ENCODE data around the gene MAGEA10. TPM values are rescaled to one million over a fixed set of nuclear protein-coding genes. Genes with fewer than 3 reads are reported as not detected.
"Not testable (repeated sequence)": the region's sequence is repeated elsewhere in the genome, so short reads cannot be mapped to it uniquely, and the experiment has no call there.

The MAGEA10 gene
- not detected in 2 replicates for total RNA-seq (ENCODE audit: low replicate concordance)

- Histone ChIP-seq H4K20me1 (ENCODE audit: low read depth) (no peaks in the 10 kb centered on the region), H3K9ac (no peak within 1 kb of the TSS), H2AFZ (replicated peaks) (no peak within 1 kb of the TSS), H3K4me2 (no peak within 1 kb of the TSS), H3K9me3 (ENCODE audit: low read depth) (peaks cover 4% of the 10 kb centered on the region), H3K79me2 (ENCODE audit: low read depth) (no peaks in the 10 kb centered on the region), H3K27me3 (no peaks in the 10 kb centered on the region), H3F3A (ENCODE audit: low read depth) (no peaks in the 10 kb centered on the region), H3K36me3 (no peaks in the 10 kb centered on the region), H3K4me1 (no peaks in the 10 kb centered on the region), H3K4me3 (no peak within 1 kb of the TSS), H3K27ac (no peak within 1 kb of the TSS)
- TF ChIP-seq, protein P1, sequence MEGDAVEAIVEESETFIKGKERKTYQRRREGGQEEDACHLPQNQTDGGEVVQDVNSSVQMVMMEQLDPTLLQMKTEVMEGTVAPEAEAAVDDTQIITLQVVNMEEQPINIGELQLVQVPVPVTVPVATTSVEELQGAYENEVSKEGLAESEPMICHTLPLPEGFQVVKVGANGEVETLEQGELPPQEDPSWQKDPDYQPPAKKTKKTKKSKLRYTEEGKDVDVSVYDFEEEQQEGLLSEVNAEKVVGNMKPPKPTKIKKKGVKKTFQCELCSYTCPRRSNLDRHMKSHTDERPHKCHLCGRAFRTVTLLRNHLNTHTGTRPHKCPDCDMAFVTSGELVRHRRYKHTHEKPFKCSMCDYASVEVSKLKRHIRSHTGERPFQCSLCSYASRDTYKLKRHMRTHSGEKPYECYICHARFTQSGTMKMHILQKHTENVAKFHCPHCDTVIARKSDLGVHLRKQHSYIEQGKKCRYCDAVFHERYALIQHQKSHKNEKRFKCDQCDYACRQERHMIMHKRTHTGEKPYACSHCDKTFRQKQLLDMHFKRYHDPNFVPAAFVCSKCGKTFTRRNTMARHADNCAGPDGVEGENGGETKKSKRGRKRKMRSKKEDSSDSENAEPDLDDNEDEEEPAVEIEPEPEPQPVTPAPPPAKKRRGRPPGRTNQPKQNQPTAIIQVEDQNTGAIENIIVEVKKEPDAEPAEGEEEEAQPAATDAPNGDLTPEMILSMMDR (IDR thresholded peaks at IDR 0.05), result no peak
- TF ChIP-seq EZH2phosphoT487 (IDR thresholded peaks at IDR 0.05) (no peak), EZH2 (IDR thresholded peaks at IDR 0.05) (no peak)
- Mint-ChIP-seq H3K27ac (no peak within 1 kb of the TSS), H3K4me1 (no peaks in the 10 kb centered on the region), H3K27me3 (ENCODE audit: insufficient read depth, low read depth) (peaks cover 4% of the 10 kb centered on the region), H3K9me3 (peaks cover 8% of the 10 kb centered on the region), H3K4me3 (no peak within 1 kb of the TSS), H3K36me3 (no peaks in the 10 kb centered on the region)
- DNase-seq (ENCODE audit: low spot score), result no peak
Observed at GRCh38 chrX:152138388-152138784, at the start of gene MAGEA10. TSS of gene MAGEA10 (minus strand) at chrX:152138577. CDS start at chrX:152135620, 2,957 bp downstream.

- Histone ChIP-seq H3K36me3 (no peaks in the 10 kb centered on the region), H4K20me1 (ENCODE audit: low read depth) (no peaks in the 10 kb centered on the region), H3K9ac (no peak overlapping the region), H3K27me3 (no peaks in the 10 kb centered on the region), H3K4me1 (no peaks in the 10 kb centered on the region), H3K79me2 (ENCODE audit: low read depth) (no peaks in the 10 kb centered on the region), H3K4me2 (no peak overlapping the region), H2AFZ (replicated peaks) (no peak overlapping the region), H3K27ac (no peak overlapping the region), H3F3A (ENCODE audit: low read depth) (no peaks in the 10 kb centered on the region), H3K4me3 (no peak overlapping the region), H3K9me3 (ENCODE audit: low read depth) (peaks cover 6% of the 10 kb centered on the region)
- DNase-seq (ENCODE audit: low spot score), result no peak
- Mint-ChIP-seq H3K27me3 (ENCODE audit: insufficient read depth, low read depth) (no peaks in the 10 kb centered on the region), H3K27ac (no peak overlapping the region), H3K4me3 (no peak overlapping the region), H3K4me1 (no peaks in the 10 kb centered on the region), H3K9me3 (peaks cover 6% of the 10 kb centered on the region), H3K36me3 (no peaks in the 10 kb centered on the region)
- TF ChIP-seq, protein P1 (IDR thresholded peaks at IDR 0.05), result no peak
- no peak for TF ChIP-seq EZH2 (IDR thresholded peaks at IDR 0.05)
- no peak for TF ChIP-seq EZH2phosphoT487 (IDR thresholded peaks at IDR 0.05)
Observed at GRCh38 chrX:152177497-152178269, 39.3 kb upstream of the MAGEA10 start.

GRCh38 chrX:152177052-152177451 is 38.7 kb upstream of the MAGEA10 start:
- no peak overlapping the region for H3K4me2 ChIP-seq
- H3K9ac ChIP-seq, result no peak overlapping the region
- H3K27ac Mint-ChIP-seq, result no peak overlapping the region
- H4K20me1 ChIP-seq (ENCODE audit: low read depth), result no peaks in the 10 kb centered on the region
- no peaks in the 10 kb centered on the region for H3K27me3 ChIP-seq
- no peak overlapping the region for H3K4me3 ChIP-seq
- H3K36me3 Mint-ChIP-seq, result no peaks in the 10 kb centered on the region
- H3K9me3 Mint-ChIP-seq, result peaks cover 6% of the 10 kb centered on the region
- H3K4me1 Mint-ChIP-seq, result no peaks in the 10 kb centered on the region
- no peak overlapping the region for H3K27ac ChIP-seq
- H3K4me1 ChIP-seq, result no peaks in the 10 kb centered on the region
- peaks cover 6% of the 10 kb centered on the region for H3K9me3 ChIP-seq (ENCODE audit: low read depth)
- DNase-seq (ENCODE audit: low spot score), result no peak
- H2AFZ ChIP-seq (replicated peaks), result no peak overlapping the region
- H3K79me2 ChIP-seq (ENCODE audit: low read depth), result no peaks in the 10 kb centered on the region
- H3K27me3 Mint-ChIP-seq (ENCODE audit: insufficient read depth, low read depth), result no peaks in the 10 kb centered on the region
- H3K4me3 Mint-ChIP-seq, result no peak overlapping the region
- H3K36me3 ChIP-seq, result no peaks in the 10 kb centered on the region
- no peaks in the 10 kb centered on the region for H3F3A ChIP-seq (ENCODE audit: low read depth)
- TF ChIP-seq, protein P1 (IDR thresholded peaks at IDR 0.05), result no peak
- TF ChIP-seq EZH2phosphoT487 (IDR thresholded peaks at IDR 0.05) (no peak), EZH2 (IDR thresholded peaks at IDR 0.05) (no peak)

GRCh38 chrX:152175892-152176291 is 37.5 kb upstream of the MAGEA10 start:
- H3K4me3 Mint-ChIP-seq; H3K9ac ChIP-seq; H3K27me3 ChIP-seq; H3K36me3 ChIP-seq; H3K4me1 ChIP-seq; DNase-seq (ENCODE audit: low spot score); H2AFZ ChIP-seq (replicated peaks); H3K27me3 Mint-ChIP-seq (ENCODE audit: insufficient read depth, low read depth); H3K9me3 ChIP-seq (ENCODE audit: low read depth); H3K9me3 Mint-ChIP-seq; H3K4me3 ChIP-seq; H3K4me1 Mint-ChIP-seq; H3K27ac Mint-ChIP-seq; H3K79me2 ChIP-seq (ENCODE audit: low read depth); H3K36me3 Mint-ChIP-seq; H3K27ac ChIP-seq; H4K20me1 ChIP-seq (ENCODE audit: low read depth); H3K4me2 ChIP-seq; H3F3A ChIP-seq (ENCODE audit: low read depth): not testable (repeated sequence)

GRCh38 chrX:152173923-152174322 is 35.5 kb upstream of the MAGEA10 start:
- H3K4me2 ChIP-seq; H3K9me3 ChIP-seq (ENCODE audit: low read depth); H3K27ac Mint-ChIP-seq; H4K20me1 ChIP-seq (ENCODE audit: low read depth); H3K27ac ChIP-seq; H3K27me3 ChIP-seq; H3K4me3 ChIP-seq; H3K4me1 ChIP-seq; H3K4me1 Mint-ChIP-seq; H3K36me3 ChIP-seq; H3K4me3 Mint-ChIP-seq; H2AFZ ChIP-seq (replicated peaks); H3K9ac ChIP-seq; H3F3A ChIP-seq (ENCODE audit: low read depth); DNase-seq (ENCODE audit: low spot score); H3K79me2 ChIP-seq (ENCODE audit: low read depth); H3K27me3 Mint-ChIP-seq (ENCODE audit: insufficient read depth, low read depth); H3K9me3 Mint-ChIP-seq; H3K36me3 Mint-ChIP-seq: not testable (repeated sequence)

Measured in neural progenitor cell (in vitro differentiated cells).